NCI-H345 (cell line): ENCODE data around the gene SOX4.

ENCODE experiments used
- DNase-seq: peaks from one replicate; lab custom pipeline; 2025; lab: John Stamatoyannopoulos, UW

The SOX4 gene

DNA sequence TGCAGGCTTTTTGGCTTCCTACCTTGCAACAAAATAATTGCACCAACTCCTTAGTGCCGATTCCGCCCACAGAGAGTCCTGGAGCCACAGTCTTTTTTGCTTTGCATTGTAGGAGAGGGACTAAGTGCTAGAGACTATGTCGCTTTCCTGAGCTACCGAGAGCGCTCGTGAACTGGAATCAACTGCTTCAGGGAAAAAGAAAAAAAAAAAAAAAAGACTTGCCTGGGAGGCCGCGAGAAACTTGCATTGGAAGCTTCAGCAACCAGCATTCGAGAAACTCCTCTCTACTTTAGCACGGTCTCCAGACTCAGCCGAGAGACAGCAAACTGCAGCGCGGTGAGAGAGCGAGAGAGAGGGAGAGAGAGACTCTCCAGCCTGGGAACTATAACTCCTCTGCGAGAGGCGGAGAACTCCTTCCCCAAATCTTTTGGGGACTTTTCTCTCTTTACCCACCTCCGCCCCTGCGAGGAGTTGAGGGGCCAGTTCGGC lies 420 bp downstream of the SOX4 start:
- no peak for DNase-seq

DNA sequence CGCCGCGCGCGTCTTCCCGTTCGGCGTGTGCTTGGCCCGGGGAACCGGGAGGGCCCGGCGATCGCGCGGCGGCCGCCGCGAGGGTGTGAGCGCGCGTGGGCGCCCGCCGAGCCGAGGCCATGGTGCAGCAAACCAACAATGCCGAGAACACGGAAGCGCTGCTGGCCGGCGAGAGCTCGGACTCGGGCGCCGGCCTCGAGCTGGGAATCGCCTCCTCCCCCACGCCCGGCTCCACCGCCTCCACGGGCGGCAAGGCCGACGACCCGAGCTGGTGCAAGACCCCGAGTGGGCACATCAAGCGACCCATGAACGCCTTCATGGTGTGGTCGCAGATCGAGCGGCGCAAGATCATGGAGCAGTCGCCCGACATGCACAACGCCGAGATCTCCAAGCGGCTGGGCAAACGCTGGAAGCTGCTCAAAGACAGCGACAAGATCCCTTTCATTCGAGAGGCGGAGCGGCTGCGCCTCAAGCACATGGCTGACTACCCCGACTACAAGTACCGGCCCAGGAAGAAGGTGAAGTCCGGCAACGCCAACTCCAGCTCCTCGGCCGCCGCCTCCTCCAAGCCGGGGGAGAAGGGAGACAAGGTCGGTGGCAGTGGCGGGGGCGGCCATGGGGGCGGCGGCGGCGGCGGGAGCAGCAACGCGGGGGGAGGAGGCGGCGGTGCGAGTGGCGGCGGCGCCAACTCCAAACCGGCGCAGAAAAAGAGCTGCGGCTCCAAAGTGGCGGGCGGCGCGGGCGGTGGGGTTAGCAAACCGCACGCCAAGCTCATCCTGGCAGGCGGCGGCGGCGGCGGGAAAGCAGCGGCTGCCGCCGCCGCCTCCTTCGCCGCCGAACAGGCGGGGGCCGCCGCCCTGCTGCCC lies 1.1 kb downstream of the SOX4 start:
- peak; percentile 46 for DNase-seq

DNA sequence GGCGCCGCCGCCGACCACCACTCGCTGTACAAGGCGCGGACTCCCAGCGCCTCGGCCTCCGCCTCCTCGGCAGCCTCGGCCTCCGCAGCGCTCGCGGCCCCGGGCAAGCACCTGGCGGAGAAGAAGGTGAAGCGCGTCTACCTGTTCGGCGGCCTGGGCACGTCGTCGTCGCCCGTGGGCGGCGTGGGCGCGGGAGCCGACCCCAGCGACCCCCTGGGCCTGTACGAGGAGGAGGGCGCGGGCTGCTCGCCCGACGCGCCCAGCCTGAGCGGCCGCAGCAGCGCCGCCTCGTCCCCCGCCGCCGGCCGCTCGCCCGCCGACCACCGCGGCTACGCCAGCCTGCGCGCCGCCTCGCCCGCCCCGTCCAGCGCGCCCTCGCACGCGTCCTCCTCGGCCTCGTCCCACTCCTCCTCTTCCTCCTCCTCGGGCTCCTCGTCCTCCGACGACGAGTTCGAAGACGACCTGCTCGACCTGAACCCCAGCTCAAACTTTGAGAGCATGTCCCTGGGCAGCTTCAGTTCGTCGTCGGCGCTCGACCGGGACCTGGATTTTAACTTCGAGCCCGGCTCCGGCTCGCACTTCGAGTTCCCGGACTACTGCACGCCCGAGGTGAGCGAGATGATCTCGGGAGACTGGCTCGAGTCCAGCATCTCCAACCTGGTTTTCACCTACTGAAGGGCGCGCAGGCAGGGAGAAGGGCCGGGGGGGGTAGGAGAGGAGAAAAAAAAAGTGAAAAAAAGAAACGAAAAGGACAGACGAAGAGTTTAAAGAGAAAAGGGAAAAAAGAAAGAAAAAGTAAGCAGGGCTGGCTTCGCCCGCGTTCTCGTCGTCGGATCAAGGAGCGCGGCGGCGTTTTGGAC lies 2.0 kb downstream of the SOX4 start:
- DNase-seq = peak; percentile 20

DNA sequence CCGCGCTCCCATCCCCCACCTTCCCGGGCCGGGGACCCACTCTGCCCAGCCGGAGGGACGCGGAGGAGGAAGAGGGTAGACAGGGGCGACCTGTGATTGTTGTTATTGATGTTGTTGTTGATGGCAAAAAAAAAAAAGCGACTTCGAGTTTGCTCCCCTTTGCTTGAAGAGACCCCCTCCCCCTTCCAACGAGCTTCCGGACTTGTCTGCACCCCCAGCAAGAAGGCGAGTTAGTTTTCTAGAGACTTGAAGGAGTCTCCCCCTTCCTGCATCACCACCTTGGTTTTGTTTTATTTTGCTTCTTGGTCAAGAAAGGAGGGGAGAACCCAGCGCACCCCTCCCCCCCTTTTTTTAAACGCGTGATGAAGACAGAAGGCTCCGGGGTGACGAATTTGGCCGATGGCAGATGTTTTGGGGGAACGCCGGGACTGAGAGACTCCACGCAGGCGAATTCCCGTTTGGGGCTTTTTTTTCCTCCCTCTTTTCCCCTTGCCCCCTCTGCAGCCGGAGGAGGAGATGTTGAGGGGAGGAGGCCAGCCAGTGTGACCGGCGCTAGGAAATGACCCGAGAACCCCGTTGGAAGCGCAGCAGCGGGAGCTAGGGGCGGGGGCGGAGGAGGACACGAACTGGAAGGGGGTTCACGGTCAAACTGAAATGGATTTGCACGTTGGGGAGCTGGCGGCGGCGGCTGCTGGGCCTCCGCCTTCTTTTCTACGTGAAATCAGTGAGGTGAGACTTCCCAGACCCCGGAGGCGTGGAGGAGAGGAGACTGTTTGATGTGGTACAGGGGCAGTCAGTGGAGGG lies 2.8 kb downstream of the SOX4 start:
- DNase-seq = peak; percentile 63

DNA sequence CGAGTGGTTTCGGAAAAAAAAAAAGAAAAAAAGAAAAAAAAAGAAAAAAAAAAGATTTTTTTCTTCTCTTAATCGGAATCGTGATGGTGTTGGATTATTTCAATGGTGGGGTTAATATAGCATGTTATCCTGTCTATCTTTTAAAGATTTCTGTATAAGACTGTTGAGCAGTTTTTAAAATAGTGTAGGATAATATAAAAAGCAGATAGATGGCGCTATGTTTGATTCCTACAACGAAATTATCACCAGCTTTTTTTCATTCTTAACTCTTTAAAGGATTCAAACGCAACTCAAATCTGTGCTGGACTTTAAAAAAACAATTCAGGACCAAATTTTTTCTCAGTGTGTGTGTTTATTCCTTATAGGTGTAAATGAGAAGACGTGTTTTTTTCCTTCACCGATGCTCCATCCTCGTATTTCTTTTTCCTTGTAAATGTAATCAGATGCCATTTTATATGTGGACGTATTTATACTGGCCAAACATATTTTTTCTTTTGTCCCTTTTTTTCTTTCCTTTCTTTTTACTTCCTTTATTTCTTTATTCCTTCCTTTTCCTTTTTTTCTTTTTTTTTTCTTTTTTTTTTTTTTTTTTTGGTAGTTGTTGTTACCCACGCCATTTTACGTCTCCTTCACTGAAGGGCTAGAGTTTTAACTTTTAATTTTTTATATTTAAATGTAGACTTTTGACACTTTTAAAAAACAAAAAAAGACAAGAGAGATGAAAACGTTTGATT lies 3.6 kb downstream of the SOX4 start:
- peak; percentile 62 for DNase-seq

DNA sequence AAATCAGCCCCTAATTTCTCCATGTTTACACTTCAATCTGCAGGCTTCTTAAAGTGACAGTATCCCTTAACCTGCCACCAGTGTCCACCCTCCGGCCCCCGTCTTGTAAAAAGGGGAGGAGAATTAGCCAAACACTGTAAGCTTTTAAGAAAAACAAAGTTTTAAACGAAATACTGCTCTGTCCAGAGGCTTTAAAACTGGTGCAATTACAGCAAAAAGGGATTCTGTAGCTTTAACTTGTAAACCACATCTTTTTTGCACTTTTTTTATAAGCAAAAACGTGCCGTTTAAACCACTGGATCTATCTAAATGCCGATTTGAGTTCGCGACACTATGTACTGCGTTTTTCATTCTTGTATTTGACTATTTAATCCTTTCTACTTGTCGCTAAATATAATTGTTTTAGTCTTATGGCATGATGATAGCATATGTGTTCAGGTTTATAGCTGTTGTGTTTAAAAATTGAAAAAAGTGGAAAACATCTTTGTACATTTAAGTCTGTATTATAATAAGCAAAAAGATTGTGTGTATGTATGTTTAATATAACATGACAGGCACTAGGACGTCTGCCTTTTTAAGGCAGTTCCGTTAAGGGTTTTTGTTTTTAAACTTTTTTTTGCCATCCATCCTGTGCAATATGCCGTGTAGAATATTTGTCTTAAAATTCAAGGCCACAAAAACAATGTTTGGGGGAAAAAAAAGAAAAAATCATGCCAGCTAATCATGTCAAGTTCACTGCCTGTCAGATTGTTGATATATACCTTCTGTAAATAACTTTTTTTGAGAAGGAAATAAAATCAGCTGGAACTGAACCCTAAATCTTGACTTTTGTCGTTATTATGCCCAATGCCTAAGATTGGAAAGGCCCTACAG lies 4.5 kb downstream of the SOX4 start:
- no peak for DNase-seq

DNA sequence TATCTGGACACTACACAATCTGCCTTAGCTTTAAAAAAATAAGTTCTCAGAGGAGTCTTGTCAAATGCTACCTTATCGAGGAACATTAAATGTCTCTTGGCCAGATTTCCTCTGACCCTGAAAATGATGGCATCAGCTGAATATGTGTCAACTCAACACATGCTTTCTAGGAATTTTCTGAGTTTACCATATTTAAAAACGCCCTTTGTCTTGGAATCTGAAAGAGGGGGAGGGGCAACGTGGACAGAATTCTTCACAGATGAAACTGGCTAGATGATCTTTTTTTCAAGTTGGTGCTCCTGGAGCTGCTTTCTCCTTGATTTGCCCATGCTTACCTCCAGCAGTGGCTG lies 5.1 kb downstream of the SOX4 start:
- DNase-seq = no peak

DNA sequence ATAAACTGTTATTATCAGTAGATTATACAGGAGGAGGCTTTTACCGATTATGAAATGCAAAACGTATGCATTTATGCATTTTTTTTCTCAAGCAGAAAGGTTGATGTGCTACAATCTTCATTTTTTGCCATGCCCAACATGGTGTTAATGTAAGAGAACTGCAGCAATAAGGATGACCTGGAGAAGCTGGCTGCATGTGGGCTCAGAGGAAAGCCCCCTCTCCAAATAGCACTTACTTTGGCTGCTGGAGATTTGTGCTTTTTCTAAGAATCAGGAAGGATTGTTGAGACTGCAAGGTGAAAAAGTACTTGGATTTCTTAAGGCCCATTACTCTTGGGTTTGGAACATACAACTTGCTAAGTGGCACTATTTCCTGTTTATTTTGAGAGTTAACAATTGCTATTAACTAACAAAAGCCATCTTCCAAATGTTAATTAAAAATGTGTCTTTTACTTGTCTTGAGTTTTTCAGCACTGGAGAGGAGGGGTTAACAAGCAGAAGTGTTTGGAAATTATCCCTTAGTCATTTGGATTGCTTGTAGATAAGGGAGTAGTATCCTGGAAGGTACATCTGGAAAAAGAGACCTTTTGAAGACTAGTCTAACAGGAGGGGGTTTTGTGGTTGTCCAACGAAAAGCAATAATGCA lies 5.6 kb downstream of the SOX4 start:
- no peak for DNase-seq

DNA sequence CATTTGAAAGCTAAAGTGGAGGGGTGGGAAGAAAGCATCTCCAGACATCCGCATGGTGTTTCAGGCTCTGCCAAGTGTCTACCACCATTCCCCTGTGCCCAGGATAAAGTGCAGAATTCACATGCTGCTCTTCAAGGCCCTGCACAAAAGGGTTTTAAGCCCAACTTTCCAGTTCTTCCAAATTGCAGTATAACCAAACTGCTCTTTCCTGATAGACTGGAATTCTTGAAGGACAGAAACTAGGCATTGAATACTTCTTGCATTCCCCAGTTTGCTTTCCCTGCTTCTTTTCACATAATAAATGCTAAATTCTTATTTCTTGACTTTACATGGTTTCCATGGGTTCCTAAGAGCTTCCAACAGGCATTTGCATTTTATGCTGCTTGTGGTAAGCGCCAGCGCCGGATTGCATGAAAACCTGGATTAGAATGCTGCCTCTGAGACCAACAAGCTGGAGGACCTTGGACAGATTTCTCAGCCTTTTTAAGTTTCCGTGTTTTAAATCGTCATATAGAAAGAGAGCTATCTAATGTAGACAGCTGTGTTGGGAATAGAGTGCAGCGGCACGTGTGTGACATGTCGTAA lies 7.9 kb downstream of the SOX4 start:
- no peak for DNase-seq

DNA sequence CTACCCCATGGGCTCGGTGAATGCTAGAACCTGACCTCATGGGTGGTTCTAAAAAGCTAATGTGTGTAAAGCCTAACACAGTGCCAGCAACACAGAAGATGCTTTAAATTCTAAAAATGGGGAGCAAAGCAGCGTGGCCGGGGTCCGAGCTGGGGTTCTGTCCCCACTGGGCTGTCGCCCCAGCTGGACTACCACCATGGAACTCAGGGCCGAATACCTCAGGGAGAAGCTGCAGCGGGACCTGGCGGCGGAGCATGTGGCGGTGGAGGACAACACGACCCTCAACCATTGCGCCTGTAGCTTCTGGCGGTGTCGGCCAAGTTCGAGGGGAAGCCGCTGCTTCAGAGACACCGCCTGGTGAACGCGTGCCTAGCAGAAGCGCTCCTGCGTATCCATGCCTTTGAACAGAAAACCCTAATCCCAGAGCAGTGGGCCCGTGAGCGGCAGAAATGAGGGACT lies 8.4 kb downstream of the SOX4 start:
- DNase-seq = no peak

DNA sequence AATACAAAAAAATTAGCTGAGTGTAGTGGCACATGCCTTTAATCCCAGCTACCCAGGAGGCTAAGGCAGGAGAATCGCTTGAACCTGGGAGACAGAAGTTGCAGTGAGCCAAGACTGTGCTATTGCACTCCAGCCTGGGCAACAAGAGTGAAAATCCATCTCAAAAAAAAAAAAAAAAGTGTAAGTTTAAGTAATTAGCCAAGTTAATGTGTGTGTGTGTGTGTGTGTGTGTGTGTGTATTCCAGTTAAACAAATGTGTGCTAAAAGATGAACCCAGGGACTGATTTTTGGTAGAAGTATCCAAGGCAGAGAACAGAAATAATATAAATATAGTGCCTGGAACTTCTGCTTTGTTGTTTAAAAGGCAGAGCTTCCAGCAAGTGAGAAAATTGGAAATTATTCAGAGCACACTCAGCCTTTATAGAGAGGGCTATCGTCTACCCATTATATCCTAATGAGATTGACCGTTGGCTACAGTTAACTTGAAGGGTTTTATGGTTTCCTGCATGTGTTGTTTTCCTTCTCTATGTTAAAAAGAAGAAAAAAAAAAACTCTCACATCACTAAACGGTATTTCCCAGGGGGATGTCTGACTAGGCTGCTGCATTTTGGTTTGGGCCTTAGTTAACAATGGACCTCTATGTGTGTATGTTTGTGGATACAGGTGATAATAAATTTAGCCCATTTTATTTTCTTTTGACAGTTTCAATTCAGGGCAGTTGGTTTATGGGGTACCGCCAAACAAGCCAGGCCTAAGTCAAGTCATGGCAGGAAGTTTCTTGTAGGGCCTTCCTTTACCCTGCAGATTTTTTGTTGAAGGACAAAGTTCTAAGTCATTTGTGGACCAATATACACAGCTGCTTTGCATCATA lies 9.8 kb downstream of the SOX4 start:
- DNase-seq = no peak

DNA sequence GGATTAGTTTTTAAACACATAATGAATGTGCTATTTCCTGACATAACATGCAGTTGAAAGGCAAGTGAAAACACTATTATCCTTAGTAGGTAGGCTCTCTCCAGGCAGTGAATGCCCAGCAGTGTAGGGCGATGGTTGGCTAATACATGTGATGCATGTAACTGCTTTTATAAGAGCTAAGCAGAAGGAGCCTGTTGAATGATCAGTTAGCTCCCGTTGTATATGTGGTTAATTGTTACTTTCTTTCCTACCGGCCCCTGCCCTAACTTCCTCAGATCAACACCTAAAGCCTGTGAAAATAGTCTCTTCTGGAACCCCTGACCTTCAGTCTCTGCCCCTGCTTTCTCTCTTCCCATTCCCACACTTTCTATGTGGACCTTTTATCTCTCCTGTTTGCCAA lies 10.5 kb downstream of the SOX4 start:
- no peak for DNase-seq

DNA sequence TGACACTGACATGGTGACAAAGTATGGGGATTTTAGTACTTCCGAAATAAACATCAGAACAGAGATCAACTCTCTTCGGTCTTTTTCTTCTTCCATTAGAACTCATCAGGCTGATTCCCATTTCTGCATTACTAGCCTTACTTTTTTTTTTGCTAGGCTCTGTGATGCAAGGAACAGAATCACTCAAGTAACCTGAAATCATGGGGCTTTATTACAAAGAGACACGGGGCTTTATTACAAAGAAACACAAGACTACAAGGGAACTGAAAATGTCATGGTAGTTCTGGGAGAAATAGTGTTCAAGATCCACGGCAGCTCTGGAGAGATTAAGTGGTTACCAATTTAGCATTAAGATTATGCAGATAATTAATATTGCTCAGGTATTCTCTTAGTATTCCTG lies 11.6 kb downstream of the SOX4 start:
- DNase-seq = no peak

DNA sequence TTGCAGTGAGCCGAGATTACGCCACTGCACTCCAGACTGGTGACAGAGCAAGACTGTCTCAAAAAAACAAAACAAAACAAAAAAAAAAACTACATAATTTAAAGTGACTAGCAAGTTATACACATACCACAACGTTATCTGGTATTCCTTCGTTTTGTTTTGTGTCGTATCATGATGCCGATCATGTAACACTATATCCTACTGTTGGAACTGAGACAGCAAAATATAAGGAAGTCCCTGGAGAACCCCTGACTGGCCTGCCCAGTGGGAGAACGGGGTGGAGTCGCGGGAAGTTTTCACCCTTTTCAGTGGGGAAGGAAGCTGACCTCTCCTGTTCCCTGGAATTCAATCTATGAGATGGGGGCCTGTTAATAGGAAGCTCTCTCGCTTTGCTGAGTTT lies 15.1 kb downstream of the SOX4 start:
- no peak for DNase-seq

DNA sequence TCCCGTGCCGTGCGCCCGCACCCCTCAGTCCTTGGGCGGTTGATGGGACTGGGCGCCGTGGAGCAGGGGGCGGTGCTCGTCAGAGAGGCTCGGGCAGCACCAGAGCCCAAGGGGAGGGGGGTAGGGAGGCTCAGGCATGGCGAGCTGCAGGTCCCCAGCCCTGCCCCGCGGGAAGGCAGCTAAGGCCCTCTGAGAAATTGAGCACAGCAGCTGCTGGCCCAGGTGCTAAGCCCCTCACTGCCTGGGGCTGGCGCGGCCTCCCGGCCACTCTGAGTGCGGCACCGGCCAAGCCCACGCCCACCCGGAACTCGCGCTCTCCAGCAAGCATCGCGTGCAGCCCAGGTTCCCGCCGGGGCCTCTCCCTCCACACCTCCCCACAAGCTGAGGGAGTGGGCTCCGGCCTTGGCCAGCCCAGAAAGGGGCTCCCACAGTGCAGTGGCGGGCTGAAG lies 16.4 kb downstream of the SOX4 start:
- no peak for DNase-seq

DNA sequence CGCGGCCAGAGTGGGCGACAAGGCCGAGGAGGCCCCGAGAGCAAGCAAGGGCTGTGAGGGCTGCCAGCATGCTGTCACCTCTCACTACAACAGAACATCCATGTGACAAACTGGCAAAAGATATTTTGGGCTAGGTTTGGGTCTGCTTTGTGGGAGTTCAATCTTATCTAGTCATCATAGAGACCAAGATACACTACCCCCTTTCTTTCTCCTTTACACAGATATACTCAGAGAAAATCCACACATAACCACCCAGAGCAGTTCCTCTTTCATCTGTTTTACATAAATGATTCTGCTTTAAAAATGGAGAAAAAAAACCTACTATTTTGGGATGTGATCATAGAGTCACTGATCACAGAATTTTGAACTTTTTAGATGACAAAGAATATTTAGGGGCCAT lies 16.8 kb downstream of the SOX4 start:
- no peak for DNase-seq

DNA sequence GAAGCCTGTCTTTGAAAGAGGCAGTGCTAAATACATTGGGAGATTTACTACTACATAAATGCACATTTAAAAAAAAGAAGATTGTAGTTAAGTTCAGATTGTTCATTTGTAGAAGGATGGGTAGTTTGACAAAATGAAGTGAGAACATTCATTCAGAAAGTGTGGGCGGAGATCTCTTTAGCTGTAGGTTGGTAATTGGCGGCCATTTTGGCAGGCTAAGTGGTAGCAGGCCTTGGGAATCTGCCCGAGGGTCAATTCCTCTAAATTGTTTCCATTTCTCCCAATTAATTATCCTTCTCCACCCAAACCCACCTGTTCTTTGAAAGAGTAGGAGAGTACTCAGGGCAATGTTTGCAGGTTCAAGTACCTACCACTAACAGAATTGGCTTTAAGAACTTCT lies 17.9 kb downstream of the SOX4 start:
- no peak for DNase-seq

DNA sequence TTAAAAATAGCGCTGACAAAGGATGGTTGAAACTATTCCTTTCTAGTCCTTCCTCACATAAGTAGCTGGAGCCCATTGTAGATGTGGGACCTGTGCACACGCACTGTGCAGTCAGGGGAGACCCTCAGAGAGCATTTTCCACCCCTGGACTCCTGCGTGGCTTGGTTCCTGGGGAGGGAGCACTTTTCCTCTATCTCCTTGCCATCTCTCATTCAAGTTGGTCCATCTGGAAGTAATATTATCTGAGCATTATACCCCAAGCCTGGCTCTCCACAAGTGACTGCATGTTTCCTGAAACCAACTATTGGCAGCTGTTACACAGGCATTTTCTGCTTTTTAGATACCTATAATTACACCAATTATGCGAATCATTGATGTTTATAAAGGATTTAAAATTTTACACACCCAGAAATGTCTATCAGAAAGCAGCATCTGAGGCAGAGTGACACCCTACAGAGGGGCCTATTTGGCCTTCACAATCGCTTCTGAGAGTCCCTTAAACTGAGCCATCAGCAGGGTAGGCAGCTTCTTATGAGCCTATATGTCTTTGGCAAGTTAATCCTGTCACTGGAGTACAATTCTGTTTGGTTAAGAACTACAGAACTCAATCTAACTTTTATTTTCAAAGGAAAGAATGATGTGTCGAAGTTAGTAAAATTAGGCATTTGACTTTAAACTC lies 18.7 kb downstream of the SOX4 start:
- DNase-seq = no peak
